Ureter (tissue), 1 donor: ENCODE data around the gene TF. TPM values are rescaled to one million over a fixed set of nuclear protein-coding genes. Genes with fewer than 3 reads are reported as not detected.
A peak's percentile ranks its signal among the peaks of the same experiment; 100 is the strongest.

Experiments used
- DNase-seq: peaks from one replicate; pipeline ENCODE4 v3.0.0-alpha.2; 2020; ENCODE audit warnings: low spot score
- total RNA-seq: library from RNA; stranded (reverse); gene quantifications from one replicate; pipeline ENCODE4 v1.2.4, GENCODE V29; 2023
- donor health status: DM: yes; HTN: yes; CAD: no.

TF gene
- total RNA-seq, 1 donor from 2014 or later: 2.1 TPM

DNA sequence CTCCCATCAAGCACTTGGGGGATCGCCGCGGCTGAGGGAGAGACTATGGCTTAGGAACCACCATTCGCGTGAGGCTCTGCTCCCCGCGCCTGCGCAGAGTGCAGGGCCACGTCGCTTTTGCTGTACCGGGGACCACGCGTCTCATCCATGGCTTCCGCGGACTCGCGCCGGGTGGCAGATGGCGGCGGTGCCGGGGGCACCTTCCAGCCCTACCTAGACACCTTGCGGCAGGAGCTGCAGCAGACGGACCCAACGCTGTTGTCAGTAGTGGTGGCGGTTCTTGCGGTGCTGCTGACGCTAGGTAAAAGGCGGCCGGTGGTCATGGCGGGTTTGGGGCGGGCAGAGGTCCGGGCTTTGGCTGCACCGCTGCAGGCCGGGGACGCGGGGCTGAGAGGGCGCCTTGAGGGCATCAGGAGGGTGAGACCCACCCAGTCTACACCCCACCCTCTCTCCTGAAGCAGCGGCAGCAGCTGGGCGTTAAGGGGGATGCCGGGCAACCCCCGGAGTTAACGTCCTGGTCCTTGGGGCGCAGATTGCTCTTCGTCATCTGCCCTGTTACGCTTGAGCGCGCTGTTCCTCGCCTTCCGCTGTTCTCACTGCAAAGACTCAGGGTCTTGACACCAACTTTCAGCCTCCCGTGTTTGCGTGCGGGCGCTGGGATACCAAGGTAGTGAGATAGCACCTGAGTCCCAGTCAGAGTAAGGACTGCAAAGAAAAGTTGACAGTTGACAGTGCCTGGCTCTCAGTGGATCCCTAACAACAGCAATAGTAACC is 59.7 kb downstream of the TF start, which contains the start of gene SRPRB:
SRPRB (plus strand) TSS at position 114 of the 774 bp plus-strand sequence; CDS start at position 148, 34 bp downstream.
- DNase-seq: peak; percentile 95

DNA sequence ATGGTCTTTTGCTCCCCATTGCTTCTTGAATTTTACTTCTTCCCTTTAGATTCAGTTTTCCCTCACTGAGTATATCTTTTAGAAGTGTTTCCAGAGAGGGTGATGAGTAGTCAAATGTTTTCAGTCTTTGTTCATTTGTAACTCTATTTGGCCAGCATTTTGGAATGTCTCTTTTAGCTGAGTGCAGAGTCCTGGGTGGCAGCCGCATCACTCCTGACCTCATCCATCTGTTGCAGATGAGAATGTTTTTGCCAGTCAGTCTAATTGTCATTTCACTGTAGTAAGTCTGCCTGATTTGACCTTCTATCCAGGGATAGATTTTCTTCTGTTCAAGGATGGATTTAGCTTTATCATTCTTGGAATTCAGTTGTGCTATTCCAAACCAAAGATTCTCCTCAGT is 66.7 kb downstream of the TF start:
- no peak for DNase-seq

DNA sequence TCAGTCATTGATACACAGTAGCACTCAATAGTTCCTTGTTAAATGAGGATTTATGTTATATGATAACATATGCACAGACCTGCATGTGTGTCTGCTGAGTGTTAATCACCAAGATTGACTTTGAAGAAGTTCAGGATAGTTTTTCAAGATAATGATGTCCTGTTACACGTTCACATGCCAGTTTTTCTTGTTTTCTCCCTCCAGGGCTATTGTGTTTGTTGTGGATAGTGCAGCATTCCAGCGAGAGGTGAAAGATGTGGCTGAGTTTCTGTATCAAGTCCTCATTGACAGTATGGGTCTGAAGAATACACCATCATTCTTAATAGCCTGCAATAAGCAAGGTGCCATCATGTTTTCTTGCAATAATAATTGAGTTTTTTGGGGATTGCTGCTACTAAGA is 69.2 kb downstream of the TF start:
- no peak for DNase-seq

DNA sequence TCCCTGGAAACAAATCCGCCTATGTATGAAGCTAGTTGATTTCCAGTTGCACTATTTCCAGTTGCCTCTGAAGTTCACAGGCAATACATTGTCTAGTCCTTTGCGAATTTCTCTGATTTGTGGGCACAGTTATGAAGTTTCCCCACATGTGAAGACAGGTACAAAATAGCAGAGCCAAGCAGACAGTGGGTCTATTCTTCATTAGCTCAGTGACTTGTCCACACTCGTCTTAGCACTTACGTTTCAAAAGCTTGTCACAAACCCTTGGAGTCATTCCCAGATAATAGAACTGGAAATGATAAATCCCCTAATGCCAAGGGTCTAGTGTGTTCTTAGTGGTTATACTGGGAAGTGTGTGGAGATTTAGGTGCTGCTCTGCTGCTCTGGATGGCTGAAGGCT is 73.9 kb downstream of the TF start:
- no peak for DNase-seq

DNA sequence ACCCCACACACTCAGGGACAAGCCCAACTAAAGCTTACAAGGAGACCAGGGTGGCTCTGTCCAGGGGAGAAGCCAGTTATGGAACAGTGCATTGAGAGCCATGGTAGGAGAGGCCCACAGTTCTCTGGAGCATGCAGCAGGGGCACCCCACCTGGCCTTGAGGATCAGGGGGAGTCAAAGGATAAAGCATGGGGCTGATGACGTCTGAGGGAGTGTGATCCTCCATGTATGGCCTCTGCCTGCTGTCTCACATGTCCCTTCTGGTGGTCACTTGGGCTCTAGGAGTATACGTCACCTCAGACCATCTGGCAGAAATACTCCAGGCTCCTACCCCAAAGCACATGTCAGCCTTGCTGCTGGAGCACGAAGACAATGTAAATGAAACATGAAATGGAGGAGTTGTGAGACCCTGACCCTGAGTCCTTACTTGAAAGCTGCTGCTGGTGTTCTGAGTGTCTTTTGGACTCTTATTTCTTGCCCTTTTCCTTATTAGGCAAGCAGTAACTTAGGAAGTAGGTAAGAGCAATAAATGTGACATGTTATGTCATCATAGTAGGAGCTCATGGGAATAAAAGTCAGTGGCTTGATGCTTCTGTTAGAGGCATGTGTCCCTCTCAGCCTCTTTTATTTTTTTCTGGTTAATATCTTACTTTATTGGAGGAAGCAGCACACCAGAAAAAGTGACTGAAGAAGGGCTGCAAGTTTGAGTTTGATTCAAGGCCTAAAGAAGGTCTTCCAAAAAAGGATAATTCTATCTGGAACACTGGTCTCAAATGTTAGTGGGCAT is 74.9 kb downstream of the TF start:
- no peak for DNase-seq

DNA sequence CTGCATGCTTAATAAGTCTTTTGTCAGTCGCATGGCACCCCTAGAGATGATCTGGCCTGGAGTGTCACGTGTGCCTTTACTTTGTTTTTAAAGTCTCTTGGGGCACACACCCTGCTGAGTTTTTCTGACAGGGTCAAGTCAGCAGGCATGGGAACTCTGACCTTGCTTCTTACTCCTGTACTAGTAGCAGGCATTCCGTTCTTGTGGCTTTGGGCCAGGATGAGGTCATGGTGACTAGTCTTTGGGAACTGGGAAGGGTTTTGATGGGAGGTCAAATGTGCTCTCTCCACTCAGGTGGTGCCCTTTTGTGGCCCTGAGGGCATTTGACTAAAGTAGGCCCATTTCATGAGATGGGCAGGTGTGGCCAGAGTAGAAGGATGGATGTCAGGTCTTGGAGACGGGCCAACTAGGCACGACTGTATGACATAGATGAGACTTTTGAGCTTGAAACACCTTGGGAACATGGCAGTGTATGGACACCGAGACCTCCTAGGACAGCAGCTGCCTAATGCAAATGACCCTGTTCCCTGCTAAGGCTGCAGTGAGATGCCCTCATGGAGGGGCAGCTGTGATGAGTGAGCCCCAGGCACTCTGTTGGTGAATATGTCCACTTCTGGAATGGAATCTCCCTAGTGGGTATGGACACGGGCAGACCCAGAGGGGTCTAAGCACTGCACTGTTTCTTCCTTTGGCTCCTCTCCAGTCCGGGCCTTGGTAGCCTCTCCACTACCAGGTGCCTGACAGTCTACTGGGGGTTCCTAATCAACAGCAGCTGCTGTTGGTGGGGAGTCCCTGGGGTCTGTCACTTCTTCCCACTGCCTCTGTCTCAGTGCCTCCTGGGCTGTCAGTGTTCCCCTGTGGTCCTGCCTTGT is 75.8 kb downstream of the TF start:
- no peak for DNase-seq

DNA sequence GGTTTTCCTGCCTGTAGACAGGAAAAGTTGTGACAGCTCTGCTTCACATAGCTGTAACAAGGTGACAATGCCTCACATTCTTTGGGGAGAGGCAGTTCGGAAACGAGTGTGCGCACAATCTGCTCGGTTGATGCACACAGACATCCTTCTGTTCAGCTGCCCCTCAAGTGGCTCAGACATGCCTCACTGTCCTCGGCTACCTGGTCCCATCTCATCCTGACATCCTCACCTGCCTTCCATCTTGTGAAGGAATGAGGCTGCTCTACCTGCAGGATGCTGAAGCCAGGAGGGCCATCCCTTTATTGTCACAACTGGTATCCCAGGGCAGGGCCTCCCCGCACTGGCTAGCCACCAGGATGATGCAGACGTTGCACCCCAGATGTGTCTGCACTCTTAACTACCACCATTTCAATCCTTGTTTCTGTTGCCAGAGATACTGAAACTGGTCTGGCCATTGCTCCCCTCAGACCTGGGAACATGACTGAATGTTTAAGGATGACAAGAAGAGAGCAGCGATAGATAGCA is 78.8 kb downstream of the TF start:
- DNase-seq: no peak

DNA sequence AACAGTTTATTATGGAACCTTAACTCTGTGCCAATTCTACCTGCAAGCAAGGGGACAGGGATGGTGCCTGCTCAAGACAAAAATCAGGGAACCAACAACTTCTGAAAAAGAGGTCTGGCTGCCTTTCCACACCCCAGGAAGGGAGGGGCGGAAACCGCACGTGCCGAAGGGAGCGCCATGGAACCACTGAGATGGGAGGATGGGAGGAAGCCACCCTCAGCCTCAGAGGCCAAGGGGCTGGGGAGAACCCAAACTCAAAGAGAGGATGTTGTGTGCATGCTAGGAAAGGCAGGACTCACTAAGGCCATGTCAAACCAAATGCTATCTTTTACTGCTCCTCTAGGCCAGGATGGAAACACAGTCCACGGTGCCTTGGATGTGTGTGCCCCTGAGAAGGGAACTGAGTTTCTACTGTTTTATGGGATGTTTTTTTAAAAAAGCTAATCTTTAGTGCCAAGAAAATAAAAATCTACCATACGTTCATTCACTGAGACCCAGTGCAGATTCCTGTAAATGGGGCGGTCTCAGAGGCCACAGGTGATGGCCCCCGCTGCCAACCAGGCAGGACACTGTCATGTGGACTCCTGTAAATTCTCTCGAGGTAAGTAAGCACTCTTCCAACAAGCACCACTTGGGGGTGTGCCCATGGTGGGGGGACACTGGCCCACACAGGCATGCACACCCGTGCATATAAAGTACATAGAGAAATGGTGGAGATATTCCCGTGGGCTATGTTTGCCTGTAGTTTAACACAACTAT is 80.0 kb downstream of the TF start:
- no peak for DNase-seq

DNA sequence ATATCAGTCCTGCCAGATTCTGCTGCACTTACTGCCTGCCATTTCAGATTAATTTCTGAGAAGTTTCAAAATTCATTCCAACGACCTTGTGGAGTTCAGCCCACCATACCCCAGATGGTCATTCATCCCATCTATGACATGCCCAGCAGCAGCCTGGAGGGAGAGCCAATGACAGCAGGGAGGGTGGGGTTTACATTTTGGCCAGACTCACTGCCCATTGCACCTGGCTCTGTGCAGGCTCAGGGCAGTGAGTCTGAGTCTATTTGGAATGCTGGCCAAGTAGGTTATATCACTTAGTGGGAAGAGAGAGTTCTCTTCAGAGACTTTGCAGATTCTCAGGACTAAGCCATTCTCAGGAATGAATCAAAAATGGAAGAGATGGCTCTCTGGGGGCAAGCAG is 80.9 kb downstream of the TF start:
- DNase-seq: no peak

DNA sequence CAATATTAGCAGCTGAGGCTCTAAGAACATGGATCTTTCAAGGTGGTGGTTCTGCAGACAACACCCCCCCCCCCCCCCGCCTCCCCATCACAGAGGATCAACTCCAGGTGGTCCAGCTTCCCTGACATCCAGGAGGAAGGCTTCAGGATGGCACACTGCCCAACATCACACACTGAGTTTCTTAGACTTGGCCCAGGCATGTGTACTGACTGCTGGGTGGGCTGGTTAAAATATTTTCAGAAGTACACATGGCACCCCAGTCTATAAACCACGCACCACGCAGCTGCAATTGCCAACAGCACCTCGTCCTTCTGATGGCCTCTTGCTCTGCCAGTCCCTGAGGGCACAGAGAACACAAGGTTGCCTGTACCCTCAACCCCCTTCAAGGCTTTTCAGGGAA is 81.5 kb downstream of the TF start:
- DNase-seq: no peak

DNA sequence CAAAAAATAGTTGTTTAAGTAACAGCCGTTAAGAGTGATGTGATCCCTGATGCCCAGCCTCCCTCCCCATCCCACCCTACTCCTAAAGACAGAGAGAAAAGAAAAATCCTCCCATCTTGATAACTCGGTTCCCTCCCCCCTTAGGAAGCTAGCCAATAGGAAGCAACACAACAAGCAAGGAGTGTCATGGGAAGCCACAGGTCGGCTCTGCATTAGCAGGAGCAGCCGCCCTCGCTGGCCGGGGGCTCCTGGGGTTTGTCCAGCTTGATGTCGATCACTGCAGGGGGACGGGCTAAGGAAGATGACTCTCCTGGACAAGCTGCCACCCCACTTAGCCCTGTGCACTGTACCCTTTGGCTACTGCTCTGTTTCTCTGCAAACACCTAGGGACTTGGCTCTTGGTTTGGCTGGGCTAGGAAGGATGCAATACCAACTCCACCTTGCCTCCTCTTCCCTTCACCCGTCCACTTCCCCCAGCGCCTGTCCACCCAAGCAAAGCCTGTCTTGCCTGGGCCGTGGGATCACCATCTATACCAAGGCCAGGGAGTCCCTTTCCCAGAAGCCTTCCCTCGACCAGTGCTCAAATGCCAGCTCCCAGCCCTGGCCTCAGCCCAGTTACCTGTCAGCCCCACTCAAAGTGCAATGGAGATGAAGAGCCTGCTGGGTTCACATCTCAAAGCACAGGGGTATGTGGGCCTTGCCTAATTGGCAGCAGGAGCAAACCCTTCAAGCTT is 82.5 kb downstream of the TF start:
- DNase-seq: no peak

DNA sequence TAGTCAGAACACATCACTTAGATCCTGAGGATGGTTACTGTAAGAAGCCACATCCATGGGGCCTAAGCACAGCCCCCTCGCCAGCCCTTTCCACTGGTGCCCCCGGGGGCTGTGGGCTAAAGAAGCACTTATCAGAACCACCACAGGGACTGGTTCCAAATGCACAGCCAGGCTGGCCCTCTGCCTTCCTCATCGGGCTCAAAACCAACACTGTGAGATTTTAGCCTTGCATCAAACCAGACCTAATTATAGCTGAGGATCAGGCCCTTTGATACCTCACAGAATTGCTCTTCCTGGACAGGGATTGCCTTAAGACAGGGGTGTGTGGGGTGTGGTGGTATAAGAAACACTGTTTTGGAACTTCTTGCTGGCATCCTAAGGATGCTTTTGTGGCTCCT is 83.1 kb downstream of the TF start:
- DNase-seq: no peak

DNA sequence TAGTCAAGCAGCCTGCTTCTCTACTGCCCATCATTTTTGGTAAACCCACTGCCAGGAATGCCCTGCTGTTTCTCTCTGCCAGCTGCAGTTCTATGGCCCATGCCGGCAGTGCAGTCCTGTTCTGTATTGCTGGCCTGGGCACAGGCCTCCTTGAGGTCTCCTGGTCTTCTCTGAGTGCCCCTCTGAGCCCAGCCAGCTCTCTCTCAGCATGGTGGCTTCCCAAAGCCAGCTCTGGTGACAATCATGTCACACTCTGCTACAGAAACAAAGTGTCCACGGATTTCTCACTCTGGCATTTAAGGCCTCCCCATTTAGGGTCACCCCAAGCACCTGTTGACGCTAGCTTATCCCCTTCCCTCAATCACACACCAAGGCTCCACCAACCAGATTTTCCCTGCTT is 83.9 kb downstream of the TF start:
- no peak for DNase-seq

DNA sequence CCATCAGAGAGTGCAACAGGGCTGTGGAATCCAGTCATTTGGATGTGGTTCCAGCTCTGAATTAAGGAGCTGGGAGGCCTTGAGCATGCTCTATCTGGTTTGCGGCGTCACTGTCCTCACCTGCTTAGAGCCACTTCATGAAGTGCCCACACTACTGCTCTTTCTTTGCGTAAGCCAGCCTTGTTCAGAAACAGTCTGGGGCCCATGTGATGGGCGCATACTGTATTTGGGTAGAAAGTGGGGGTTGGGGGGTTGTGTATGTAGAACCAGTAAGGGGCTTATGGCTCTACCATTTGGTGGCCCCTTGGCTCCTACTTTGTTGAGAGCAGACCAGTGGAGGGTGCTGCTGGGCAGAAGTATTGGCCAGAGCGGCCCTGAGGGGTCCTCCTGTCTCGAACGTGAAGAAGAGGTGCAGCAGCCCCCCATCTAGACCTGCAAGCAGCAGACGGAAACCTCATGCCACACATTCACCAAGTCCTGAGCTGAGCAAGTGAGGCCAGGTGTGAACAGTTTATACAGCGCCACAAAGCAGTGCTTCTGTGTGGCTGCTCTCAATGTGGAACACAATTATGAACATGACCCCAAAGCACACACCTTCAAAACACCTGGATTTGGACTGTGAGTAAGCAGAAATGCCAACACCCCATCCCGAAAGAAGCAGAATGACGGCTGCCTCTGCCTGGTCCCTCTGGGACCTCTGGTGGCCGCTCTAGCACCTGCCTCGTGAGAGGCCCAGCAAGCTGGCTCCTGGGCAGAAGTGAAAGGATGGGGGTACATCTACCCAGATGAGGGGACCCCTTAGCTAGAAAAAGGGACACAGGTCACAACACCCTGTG is 86.0 kb downstream of the TF start:
- no peak for DNase-seq

DNA sequence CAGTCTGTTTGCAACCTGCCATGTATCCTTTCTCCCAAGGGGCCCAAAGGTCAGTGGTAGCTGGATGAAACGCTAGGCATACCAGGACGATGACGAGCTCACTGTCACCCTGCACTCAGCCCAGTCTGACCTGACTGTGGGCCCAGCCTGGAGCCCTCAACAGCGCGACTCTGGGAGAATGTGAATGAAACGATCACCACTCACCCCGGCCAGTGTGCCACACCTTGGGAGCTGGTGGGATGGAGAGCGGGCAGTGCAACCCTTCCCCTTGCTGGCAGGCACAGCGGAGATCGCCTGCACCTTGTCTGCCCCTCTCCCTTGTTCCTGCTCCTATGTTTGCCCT is 86.6 kb downstream of the TF start:
- DNase-seq: no peak

DNA sequence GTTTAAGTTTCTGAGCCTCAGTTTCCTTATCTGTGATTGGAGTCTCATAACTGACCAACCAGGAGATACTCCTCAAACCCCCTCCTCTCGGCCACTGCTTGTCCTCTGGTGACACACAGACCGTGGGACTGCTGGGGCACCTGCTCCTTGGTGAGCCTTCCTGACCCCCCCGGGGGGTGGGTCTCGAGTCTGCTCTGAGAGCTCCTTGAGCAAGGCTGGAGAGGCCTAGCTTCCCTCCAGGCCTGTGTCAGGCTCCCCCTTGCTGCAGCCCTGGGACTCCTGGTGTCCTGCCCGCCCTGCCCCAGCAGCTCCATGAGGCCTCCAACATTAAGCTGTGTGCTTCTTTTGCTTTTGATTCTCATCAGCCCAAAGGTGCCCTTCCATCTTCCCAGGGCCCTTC is 87.1 kb downstream of the TF start:
- no peak for DNase-seq

DNA sequence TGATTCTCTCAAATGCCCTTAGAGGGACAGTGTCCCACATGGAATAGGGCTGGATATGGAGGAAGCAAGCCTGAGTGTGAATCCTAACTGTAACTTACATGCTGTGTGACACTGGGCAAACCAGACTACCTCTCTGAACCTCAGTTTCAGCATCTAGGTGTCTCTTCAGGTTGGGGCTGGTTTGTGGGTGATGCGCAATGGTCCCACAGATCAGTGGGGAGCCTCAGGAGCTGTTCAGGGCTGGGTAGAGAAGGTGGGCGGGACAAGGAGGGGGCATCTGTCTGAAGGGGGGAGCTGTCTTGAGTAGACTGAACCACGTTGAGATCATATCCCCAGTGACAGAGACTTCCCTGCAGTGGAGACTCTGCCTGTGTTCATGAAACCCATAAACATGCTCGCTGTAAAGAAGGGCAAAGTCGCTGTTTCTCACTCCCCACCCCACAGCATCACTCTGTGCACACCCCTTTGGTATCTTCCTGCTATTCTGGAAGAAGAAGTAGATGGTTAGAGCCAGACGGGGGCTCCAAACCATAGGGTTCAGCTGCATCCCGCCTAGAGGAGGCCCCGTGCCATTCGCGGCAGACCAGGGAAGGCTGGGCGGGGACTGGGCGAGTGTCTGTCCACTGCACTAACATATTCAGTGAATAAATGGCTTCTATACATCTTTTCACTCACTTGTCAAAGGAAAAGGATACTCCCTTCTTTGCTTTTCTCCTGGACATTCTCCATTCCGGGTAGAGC is 87.9 kb downstream of the TF start:
- DNase-seq: no peak

DNA sequence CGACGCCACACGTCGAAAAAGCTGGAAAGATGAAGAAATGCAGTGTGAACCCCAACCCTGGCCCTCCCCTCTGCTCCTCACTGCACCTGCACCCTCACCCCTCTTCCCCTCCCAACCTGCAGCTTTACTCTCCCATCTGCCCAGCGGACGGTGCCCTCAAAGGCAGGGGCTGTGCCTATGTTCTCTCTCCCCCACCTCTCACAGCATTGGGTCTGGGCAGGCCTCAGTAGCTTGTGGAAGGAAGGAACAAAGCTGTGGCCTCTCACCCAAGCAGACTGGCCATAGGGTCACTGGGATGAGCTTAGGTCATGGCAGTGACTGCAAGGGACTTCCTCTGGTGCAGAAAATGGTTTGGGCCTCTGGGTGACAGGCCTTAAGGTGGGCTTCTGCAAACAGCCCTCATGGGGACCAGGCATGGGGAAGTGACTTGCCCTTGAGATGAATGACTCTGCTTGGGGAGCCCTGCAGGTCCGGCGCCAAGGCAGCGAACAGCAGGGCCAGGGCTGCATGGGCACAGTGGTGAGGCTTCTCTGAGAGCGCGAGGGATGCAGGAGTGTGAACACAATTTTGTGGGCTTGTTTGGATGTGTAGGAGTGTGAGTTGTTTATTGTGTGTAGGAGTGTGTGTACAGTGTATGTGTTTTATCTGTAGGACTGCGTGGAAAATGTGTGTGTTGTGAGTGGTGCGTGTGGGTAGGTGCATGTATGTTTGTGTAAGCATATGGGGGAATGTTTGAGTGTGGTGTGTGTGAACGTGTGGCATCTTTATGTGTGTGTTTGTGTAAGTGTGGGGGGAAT is 88.6 kb downstream of the TF start:
- no peak for DNase-seq
